GM20000 (cell line): ENCODE measurements around the gene PEX14.

Source experiments
- DNase-seq: peaks from one replicate; pipeline ENCODE4 v3.0.0; 2012; ENCODE audit warnings: low spot score
- TF ChIP-seq, protein P1 (sequence below): IDR thresholded peaks from 2 replicates; pipeline ENCODE4 v1.5.1; 2012; ENCODE audit warnings: mild to moderate bottlenecking, control low read depth; ENCODE audit errors: extremely low read depth, missing control alignments

PEX14 gene

GRCh38 chr1:10569531-10569930 lies 94.8 kb downstream of the PEX14 start:
- no peak for DNase-seq
- TF ChIP-seq, protein P1, sequence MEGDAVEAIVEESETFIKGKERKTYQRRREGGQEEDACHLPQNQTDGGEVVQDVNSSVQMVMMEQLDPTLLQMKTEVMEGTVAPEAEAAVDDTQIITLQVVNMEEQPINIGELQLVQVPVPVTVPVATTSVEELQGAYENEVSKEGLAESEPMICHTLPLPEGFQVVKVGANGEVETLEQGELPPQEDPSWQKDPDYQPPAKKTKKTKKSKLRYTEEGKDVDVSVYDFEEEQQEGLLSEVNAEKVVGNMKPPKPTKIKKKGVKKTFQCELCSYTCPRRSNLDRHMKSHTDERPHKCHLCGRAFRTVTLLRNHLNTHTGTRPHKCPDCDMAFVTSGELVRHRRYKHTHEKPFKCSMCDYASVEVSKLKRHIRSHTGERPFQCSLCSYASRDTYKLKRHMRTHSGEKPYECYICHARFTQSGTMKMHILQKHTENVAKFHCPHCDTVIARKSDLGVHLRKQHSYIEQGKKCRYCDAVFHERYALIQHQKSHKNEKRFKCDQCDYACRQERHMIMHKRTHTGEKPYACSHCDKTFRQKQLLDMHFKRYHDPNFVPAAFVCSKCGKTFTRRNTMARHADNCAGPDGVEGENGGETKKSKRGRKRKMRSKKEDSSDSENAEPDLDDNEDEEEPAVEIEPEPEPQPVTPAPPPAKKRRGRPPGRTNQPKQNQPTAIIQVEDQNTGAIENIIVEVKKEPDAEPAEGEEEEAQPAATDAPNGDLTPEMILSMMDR, result no peak

GRCh38 chr1:10575616-10576015 lies 100.9 kb downstream of the PEX14 start:
- TF ChIP-seq, protein P1, result no peak
- DNase-seq, result no peak

DNA sequence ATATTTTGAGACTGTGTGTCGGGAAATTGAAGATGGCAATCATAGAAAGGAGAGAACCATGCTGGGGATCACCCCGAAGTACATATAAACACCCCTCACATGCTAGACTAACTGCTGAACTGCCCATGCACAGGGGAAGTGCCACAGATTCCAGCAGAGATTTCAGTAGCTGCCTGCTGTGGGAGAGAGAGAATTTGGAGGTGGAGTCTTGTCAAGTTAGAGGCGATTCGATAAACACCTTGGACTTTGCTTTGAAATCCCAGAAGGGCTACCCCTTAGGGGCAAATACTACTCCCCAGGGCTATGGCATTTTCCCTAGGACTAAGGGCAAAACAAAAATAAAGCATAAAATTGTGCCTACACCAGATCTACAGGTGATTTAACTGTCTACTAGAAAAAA lies 103.3 kb downstream of the PEX14 start:
- TF ChIP-seq, protein P1, result no peak
- DNase-seq, result no peak

- TF ChIP-seq, protein P1, result no peak
- no peak for DNase-seq
These were observed 108.9 kb downstream of the PEX14 start for GRCh38 chr1:10583641-10584040.

- TF ChIP-seq, protein P1, result no peak
- no peak for DNase-seq
These were observed 110.5 kb downstream of the PEX14 start for GRCh38 chr1:10585242-10585641.

DNA sequence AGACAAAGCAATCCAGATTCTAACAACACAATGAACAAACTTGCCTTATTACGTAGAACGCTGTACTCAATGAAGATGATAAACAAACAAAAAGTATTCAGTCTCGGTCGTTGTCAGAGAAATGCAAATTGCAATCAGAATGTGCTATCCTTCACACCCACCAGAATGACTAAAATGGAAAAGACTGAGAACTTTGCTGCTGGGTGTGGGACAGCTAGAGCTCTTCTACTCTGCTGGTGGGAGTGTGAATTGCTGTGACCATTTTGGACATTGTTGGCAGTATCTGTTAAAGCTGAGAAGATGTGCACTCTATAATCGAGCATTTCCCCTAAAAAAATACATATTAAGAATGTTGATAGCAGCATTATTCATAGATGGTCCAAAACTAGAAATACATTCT lies 111.4 kb downstream of the PEX14 start:
- TF ChIP-seq, protein P1, result no peak
- DNase-seq, result no peak

DNA sequence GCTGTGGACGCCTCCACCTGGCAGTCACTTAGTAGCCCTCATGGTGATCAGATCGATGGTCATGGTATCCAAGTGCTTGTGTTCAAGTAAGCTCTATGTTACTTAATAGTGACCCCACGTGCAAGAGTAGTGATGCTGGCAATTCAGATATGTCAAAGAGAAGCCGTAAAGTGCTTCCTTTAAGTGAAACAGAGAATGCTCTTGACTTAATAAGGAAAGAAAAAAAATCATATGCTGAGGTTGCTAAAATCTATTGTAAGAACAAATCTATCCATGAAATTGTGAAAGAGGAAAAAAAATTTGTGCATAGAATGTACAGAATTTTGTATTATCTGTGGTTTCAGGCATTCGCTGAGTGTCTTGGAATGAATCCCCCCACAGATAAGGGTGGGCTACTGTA lies 113.9 kb downstream of the PEX14 start:
- no peak for DNase-seq
- TF ChIP-seq, protein P1, result no peak

DNA sequence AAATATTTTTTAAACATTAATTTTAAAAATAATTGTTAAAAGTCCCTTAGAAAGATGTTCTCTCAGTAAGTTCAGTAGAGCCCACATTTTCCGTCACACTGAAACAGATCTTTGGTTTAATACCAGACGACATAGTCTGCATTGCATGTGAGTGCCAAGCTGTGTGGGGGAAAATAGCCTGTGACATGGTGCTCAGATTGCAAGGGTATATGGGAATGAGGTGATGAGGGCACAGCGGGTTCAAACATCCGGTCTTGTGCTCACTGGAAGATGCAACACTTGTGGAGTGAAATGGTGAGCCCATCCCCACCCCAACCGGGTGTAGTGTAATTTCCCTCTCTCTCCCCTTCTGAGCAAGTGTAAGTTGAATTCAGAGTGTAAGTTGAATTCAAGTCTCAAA lies 114.3 kb downstream of the PEX14 start:
- no peak for DNase-seq
- TF ChIP-seq, protein P1, result no peak
